Mesendoderm (in vitro differentiated cells): ENCODE results near the gene ANKRD55.

ENCODE experiments used
- DNase-seq: peaks from one replicate; pipeline ENCODE4 v3.0.0; 2013
- H2AK5ac ChIP-seq: 2 replicates; pipeline ENCODE4 v1.6.1; 2013; ENCODE audit warnings: low read length, inconsistent platforms
- H2BK120ac ChIP-seq: 2 replicates; pipeline ENCODE4 v1.6.1; 2013; ENCODE audit warnings: low read depth, mild to moderate bottlenecking, low read length, moderate library complexity, mixed read lengths
- H2BK15ac ChIP-seq: replicated peaks from 2 replicates; pipeline ENCODE4 v1.6.1; 2013; ENCODE audit warnings: low read depth, mild to moderate bottlenecking, moderate library complexity
- H2BK5ac ChIP-seq: 2 replicates; pipeline ENCODE4 v1.6.1; 2013; ENCODE audit warnings: low read length, inconsistent platforms
- H3K18ac ChIP-seq: 2 replicates; pipeline ENCODE4 v1.6.1; 2013; ENCODE audit warnings: mild to moderate bottlenecking, low read length, mixed read lengths
- H3K23ac ChIP-seq: one replicate; pipeline ENCODE4 v1.6.1; 2013; ENCODE audit warnings: low read length
- H3K27ac ChIP-seq: 2 replicates; pipeline ENCODE4 v1.5.1; 2013; ENCODE audit warnings: low read depth, mild to moderate bottlenecking, inconsistent platforms, low read length, moderate library complexity
- H3K27me3 ChIP-seq: 2 replicates; pipeline ENCODE4 v1.6.1; 2013; ENCODE audit warnings: low read length, control low read depth, mild to moderate bottlenecking, inconsistent platforms; ENCODE audit not compliant: insufficient read depth, poor library complexity
- H3K36me3 ChIP-seq: 2 replicates; pipeline ENCODE4 v1.6.1; 2013; ENCODE audit warnings: low read length, inconsistent platforms; ENCODE audit not compliant: control insufficient read depth, insufficient read depth
- H3K4ac ChIP-seq: one replicate; pipeline ENCODE4 v1.6.1; 2013; ENCODE audit warnings: low read depth, mild to moderate bottlenecking, low read length, moderate library complexity
- H3K4me1 ChIP-seq: 2 replicates; pipeline ENCODE4 v1.6.1; 2013; ENCODE audit warnings: low read depth, low read length, inconsistent platforms; ENCODE audit not compliant: control insufficient read depth
- H3K4me2 ChIP-seq: 2 replicates; pipeline ENCODE4 v1.6.1; 2013; ENCODE audit warnings: low read length
- H3K4me3 ChIP-seq: 2 replicates; pipeline ENCODE4 v1.5.1; 2013; ENCODE audit warnings: mild to moderate bottlenecking, low read length
- H3K56ac ChIP-seq: one replicate; pipeline ENCODE4 v1.6.1; 2013; ENCODE audit warnings: low read length
- H3K79me1 ChIP-seq: 2 replicates; pipeline ENCODE4 v1.6.1; 2013; ENCODE audit warnings: low read length, inconsistent platforms
- H3K79me2 ChIP-seq: 2 replicates; pipeline ENCODE4 v1.6.1; 2013; ENCODE audit warnings: mild to moderate bottlenecking, low read length; ENCODE audit not compliant: control insufficient read depth, insufficient read depth
- H3K9ac ChIP-seq: 2 replicates; pipeline ENCODE4 v1.6.1; 2013; ENCODE audit warnings: low read length, inconsistent platforms
- H4K5ac ChIP-seq: one replicate; pipeline ENCODE4 v1.6.1; 2013; ENCODE audit warnings: low read length
- H4K8ac ChIP-seq: one replicate; pipeline ENCODE4 v1.6.1; 2013; ENCODE audit warnings: low read depth, mild to moderate bottlenecking, control low read depth, low read length, moderate library complexity
- WGBS: extraction: QIAGEN DNeasy Blood & Tissue Kit; methylation state at CpG from one replicate; pipeline ENCODE4 v1.1.7; 2013; ENCODE audit warnings: low lambda C conversion rate, missing lambda C conversion rate; ENCODE audit not compliant: insufficient coverage; ENCODE audit errors: extremely low coverage; 5-methylcytosine and 5-hydroxymethylcytosine counted together

Gene ANKRD55

DNA sequence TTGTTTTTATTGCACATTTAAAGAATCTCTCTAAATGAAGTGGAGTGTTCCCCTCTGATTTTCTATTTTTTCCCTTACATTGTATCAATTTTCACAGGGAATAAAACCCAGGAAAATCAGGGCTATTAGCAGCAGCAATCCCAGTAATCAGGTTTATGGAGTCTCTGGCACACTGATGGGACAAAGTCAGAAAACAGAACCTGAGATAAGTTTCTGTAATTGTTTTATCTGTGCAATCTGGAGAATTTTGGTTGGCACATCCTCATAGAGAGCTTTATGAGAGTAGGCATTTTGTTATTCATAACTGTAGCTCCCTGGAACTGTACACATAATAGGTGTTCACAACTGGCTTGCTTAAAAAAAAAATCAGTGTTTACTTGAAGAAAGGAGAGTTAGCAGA lies 141.5 kb downstream of the ANKRD55 start:
- DNase-seq, result no peak
- Histone ChIP-seq H3K27me3 (no peaks in the 10 kb centered on the region), H3K4me1 (peaks cover 3% of the 10 kb centered on the region), H2AK5ac (no peak overlapping the region), H2BK120ac (no peak overlapping the region), H3K9ac (no peak overlapping the region), H3K79me2 (no peaks in the 10 kb centered on the region), H2BK5ac (no peak overlapping the region), H3K56ac (no peak overlapping the region), H2BK15ac (no peak overlapping the region), H3K79me1 (no peaks in the 10 kb centered on the region), H3K4ac (no peak overlapping the region), H4K5ac (no peak overlapping the region), H3K4me3 (no peak overlapping the region), H4K8ac (no peak overlapping the region), H3K18ac (no peak overlapping the region), H3K23ac (no peak overlapping the region), H3K4me2 (no peak overlapping the region), H3K36me3 (no peaks in the 10 kb centered on the region), H3K27ac (no peak overlapping the region)

DNA sequence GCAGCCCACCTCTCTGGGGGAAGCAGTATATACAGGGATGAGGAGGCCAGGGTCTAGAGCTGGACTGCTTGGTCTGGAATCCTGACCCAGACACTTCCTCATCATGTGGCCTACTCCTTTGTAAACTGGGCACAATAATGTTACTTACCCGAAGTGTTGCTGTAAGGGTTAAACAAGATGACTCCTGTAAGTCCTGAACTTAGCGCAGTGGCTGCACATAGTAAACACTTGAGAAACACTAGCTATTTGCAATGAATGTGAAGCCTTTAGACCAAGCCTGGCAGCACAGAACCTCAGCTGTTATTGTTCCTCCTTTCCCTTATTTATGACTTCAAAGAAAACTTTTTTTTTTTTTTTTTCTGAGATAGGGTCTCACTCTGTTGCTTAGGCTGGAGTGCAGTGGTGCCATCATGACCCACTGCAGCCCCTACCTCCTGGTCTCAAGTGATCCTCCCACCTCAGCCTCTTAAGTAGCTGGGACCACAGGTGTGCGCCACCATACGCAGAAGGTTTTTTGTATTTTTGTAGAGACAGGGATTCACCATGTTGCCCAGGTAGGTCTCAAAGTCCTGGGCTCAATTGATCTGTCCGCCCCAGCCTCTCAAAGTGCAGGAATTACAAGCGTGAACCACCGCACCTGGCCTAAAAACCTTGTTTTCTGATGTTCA lies 142.2 kb downstream of the ANKRD55 start:
- H3K4me3 ChIP-seq, result no peak overlapping the region
- no peak overlapping the region for H2AK5ac ChIP-seq
- H3K4ac ChIP-seq, result no peak overlapping the region
- no CpG with 5 or more reads among the region's 7 CpGs for WGBS
- no peak overlapping the region for H4K8ac ChIP-seq
- H2BK120ac ChIP-seq, result no peak overlapping the region
- H3K18ac ChIP-seq, result no peak overlapping the region
- H4K5ac ChIP-seq, result no peak overlapping the region
- no peak overlapping the region for H3K4me2 ChIP-seq
- H2BK15ac ChIP-seq, result no peak overlapping the region
- H3K79me2 ChIP-seq, result no peaks in the 10 kb centered on the region
- no peak overlapping the region for H2BK5ac ChIP-seq
- H3K9ac ChIP-seq, result no peak overlapping the region
- no peak for DNase-seq
- no peaks in the 10 kb centered on the region for H3K27me3 ChIP-seq
- no peak overlapping the region for H3K23ac ChIP-seq
- no peaks in the 10 kb centered on the region for H3K79me1 ChIP-seq
- no peaks in the 10 kb centered on the region for H3K36me3 ChIP-seq
- no peak overlapping the region for H3K27ac ChIP-seq
- H3K56ac ChIP-seq, result no peak overlapping the region
- H3K4me1 ChIP-seq, result peaks cover 3% of the 10 kb centered on the region

DNA sequence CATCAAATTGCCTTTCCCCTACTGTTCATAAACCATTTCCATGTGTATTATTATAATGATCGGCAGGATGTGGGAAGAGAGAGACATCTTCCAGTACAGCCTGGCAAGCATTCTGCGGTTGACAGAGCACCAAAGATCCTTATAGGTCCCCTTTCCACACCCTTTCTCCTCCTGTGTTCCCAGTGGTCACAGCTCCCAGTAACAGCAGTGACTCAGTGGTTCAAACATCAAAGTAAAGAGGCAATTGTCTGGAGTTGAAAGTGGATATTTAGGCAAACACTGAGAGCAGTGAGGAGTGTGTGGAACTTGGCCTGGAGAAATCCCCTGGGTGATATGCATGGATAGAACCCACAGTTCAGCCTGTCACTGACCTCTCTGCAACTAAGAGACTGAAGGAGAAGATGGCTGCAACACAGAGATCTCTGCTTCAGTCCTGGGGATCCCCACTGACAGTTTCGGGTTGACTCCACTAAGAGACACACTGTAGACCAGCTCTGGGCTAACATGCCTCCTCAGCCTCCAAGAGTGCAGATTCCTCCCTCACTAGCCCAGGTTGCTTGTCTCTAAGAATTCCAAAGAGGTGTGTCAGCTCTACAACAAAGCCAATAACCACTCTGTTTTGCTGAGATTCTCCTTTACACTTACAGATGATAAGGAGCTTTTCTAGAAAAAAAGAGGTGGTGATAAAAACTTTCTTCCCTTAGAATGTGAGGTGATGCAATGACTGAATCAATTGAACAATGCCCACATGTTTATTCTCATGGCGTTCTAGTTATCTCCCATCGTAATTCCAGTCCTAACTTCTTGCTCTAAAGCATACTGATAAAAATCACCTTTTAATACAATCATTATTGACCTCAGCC lies 143.9 kb downstream of the ANKRD55 start:
- H4K5ac ChIP-seq, result no peak overlapping the region
- peak overlapping the region; percentile 44 for H3K56ac ChIP-seq
- H3K79me1 ChIP-seq, result no peaks in the 10 kb centered on the region
- H3K23ac ChIP-seq, result no peak overlapping the region
- H3K4me1 ChIP-seq, result peaks cover 3% of the 10 kb centered on the region
- H2AK5ac ChIP-seq, result peak overlapping the region; percentile 16
- H3K79me2 ChIP-seq, result no peaks in the 10 kb centered on the region
- no peak overlapping the region for H2BK5ac ChIP-seq
- H3K4ac ChIP-seq, result no peak overlapping the region
- H2BK15ac ChIP-seq, result no peak overlapping the region
- no peak overlapping the region for H4K8ac ChIP-seq
- H3K36me3 ChIP-seq, result no peaks in the 10 kb centered on the region
- H2BK120ac ChIP-seq, result no peak overlapping the region
- H3K4me3 ChIP-seq, result no peak overlapping the region
- no peak overlapping the region for H3K4me2 ChIP-seq
- H3K18ac ChIP-seq, result no peak overlapping the region
- H3K27me3 ChIP-seq, result no peaks in the 10 kb centered on the region
- H3K9ac ChIP-seq, result no peak overlapping the region
- H3K27ac ChIP-seq, result no peak overlapping the region
- DNase-seq, result peak; percentile 92
- WGBS, result no CpG with 5 or more reads among the region's 5 CpGs

DNA sequence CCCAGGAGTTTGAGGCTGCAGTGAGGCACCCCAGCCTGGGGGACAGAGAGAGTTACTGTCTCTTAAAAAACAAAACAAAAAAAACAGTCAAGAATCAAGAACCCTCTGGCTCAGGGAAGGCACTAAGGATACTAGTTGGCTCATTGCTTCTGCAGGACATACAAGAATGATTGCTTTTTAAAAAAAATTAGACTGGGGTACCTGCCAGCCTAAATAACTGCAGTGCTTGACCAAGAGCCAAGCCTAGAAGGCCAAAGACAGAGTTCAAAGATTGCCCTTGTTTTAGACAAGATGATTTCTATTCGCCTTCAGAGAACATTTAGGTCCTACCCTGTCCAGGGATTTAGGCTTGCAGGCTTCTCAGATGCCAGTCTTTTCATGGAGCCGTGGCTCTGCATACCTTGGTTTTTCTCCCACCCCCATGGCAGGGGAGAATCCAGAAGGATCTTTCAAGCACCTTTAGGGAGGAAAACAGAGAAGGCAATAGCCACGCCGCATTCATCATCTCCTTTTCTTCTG lies 144.6 kb downstream of the ANKRD55 start:
- Histone ChIP-seq H3K4me3 (no peak overlapping the region), H3K36me3 (no peaks in the 10 kb centered on the region), H3K18ac (no peak overlapping the region), H3K27me3 (no peaks in the 10 kb centered on the region), H3K56ac (no peak overlapping the region), H4K5ac (no peak overlapping the region), H3K4me2 (no peak overlapping the region), H3K79me1 (no peaks in the 10 kb centered on the region), H2BK120ac (no peak overlapping the region), H3K9ac (no peak overlapping the region), H2AK5ac (no peak overlapping the region), H3K23ac (no peak overlapping the region), H2BK5ac (no peak overlapping the region), H3K27ac (no peak overlapping the region), H3K4ac (no peak overlapping the region), H4K8ac (no peak overlapping the region), H3K79me2 (no peaks in the 10 kb centered on the region), H3K4me1 (peaks cover 3% of the 10 kb centered on the region), H2BK15ac (no peak overlapping the region)
- DNase-seq, result no peak
- WGBS, result no CpG with 5 or more reads among the region's 4 CpGs

DNA sequence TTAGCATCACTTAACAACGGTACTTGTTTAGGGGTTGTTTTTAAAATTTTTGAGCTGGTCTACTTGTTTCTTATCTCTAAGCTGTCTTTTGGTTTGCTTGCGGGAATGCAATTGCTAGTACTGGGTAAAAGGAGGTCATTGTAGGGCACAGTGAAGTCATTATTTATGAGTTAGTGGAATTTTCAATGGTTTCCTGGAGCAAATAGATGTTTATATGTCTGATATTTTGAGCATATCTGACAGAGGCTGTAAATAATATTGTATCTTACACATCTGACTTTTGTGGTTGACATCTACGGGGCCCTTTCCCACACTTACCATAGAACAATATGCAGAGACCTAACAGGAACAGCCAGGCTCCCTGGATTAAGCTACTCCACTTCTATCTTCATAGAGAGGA lies 147.9 kb downstream of the ANKRD55 start:
- Histone ChIP-seq H3K23ac (no peak overlapping the region), H3K79me1 (no peaks in the 10 kb centered on the region)

More for the DNA sequence above, 147.9 kb downstream of the ANKRD55 start:
- H3K4ac ChIP-seq, result no peak overlapping the region
- no peaks in the 10 kb centered on the region for H3K36me3 ChIP-seq
- DNase-seq, result no peak
- no peaks in the 10 kb centered on the region for H3K27me3 ChIP-seq
- H3K4me2 ChIP-seq, result no peak overlapping the region
- no peak overlapping the region for H2BK5ac ChIP-seq
- no peak overlapping the region for H4K8ac ChIP-seq
- H3K27ac ChIP-seq, result no peak overlapping the region
- no peak overlapping the region for H3K56ac ChIP-seq
- no peak overlapping the region for H3K9ac ChIP-seq
- H2BK120ac ChIP-seq, result no peak overlapping the region
- H2BK15ac ChIP-seq, result no peak overlapping the region
- no peak overlapping the region for H2AK5ac ChIP-seq
- no peak overlapping the region for H3K4me3 ChIP-seq
- H3K18ac ChIP-seq, result no peak overlapping the region
- peaks cover 3% of the 10 kb centered on the region for H3K4me1 ChIP-seq
- no peaks in the 10 kb centered on the region for H3K79me2 ChIP-seq
- no peak overlapping the region for H4K5ac ChIP-seq
- WGBS, result no CpG with 5 or more reads among the region's 3 CpGs
